HG03159 (cell line): ENCODE data around the gene HNRNPA3.
"Not testable (repeated sequence)": the region's sequence is repeated elsewhere in the genome, so short reads cannot be mapped to it uniquely, and the experiment has no call there.

ENCODE experiments used
- ATAC-seq: cut with Tn5 transposase; IDR thresholded peaks from one replicate; pipeline ENCODE4 v1.9.1; 2021; ENCODE audit warnings: mild to moderate bottlenecking, moderate library complexity; ENCODE audit not compliant: unreplicated experiment

HNRNPA3 gene

GRCh38 chr2:177254433-177255226 is 42.0 kb downstream of the HNRNPA3 start:
- no peak for ATAC-seq

- ATAC-seq, result no peak
These were observed 42.6 kb downstream of the HNRNPA3 start for GRCh38 chr2:177255227-177255601.

GRCh38 chr2:177256026-177256425 is 43.4 kb downstream of the HNRNPA3 start:
- ATAC-seq, result no peak

- no peak for ATAC-seq
These were observed 44.1 kb downstream of the HNRNPA3 start for GRCh38 chr2:177256695-177257094.

GRCh38 chr2:177257471-177257870 is 44.9 kb downstream of the HNRNPA3 start:
- no peak for ATAC-seq

- ATAC-seq, result no peak
These were observed 45.5 kb downstream of the HNRNPA3 start for GRCh38 chr2:177258059-177258458.

GRCh38 chr2:177260379-177260778 is 47.8 kb downstream of the HNRNPA3 start:
- ATAC-seq, result no peak

GRCh38 chr2:177261116-177262060 is 48.8 kb downstream of the HNRNPA3 start:
- ATAC-seq, result no peak

- ATAC-seq, result no peak
These were observed 49.5 kb downstream of the HNRNPA3 start for GRCh38 chr2:177262092-177262491.

- ATAC-seq, result no peak
These were observed 50.4 kb downstream of the HNRNPA3 start for GRCh38 chr2:177262958-177263450.

GRCh38 chr2:177263451-177264208 is 51.0 kb downstream of the HNRNPA3 start:
- peak; percentile 48 for ATAC-seq

GRCh38 chr2:177264209-177264692 is 51.7 kb downstream of the HNRNPA3 start:
- ATAC-seq, result no peak

GRCh38 chr2:177264693-177265587 is 52.3 kb downstream of the HNRNPA3 start, which contains the start of gene NFE2L2:
NFE2L2 (minus strand) TSS chr2:177264727; CDS start chr2:177264576, 151 bp downstream.
- peak; percentile 60 for ATAC-seq

- peak; percentile 19 for ATAC-seq
These were observed 53.5 kb downstream of the HNRNPA3 start for GRCh38 chr2:177265824-177266817.

- ATAC-seq, result not testable (repeated sequence)
These were observed 54.4 kb downstream of the HNRNPA3 start for GRCh38 chr2:177266955-177267354.

- no peak for ATAC-seq
These were observed 55.7 kb downstream of the HNRNPA3 start for GRCh38 chr2:177268187-177268871.

GRCh38 chr2:177268901-177269300 is 56.3 kb downstream of the HNRNPA3 start:
- ATAC-seq, result no peak

GRCh38 chr2:177270531-177270930 is 57.9 kb downstream of the HNRNPA3 start:
- no peak for ATAC-seq
